ENCODE measurements around the gene LRRK1.

- TF ChIP-seq CTCF (IDR thresholded peaks at IDR 0.05) (no peak), POLR2A (IDR thresholded peaks at IDR 0.05) (no peak)
These were observed 133.0 kb downstream of the LRRK1 start for GRCh38 chr15:101052031-101052620.
